H9 (cell line): ENCODE results near the gene SNAPC2. TPM values are rescaled to one million over a fixed set of nuclear protein-coding genes. Genes with fewer than 3 reads are reported as not detected.
A peak's percentile ranks its signal among the peaks of the same experiment; 100 is the strongest.

ENCODE experiments used
- DNase-seq: peaks from one replicate; pipeline ENCODE4 v3.0.0-alpha.2; 2017
- H2AFZ ChIP-seq: one replicate; pipeline ENCODE4 v1.6.1; 2013; ENCODE audit warnings: mild to moderate bottlenecking, low read length, control low read depth, moderate library complexity
- H2AK5ac ChIP-seq: 2 replicates; pipeline ENCODE4 v1.6.1; 2013; ENCODE audit warnings: low read length, control low read depth, mixed read lengths; ENCODE audit not compliant: insufficient read length
- H2BK120ac ChIP-seq: one replicate; pipeline ENCODE4 v1.6.1; 2013; ENCODE audit warnings: low read depth, mild to moderate bottlenecking, low read length, control low read depth, inconsistent platforms; ENCODE audit not compliant: poor library complexity, severe bottlenecking
- H2BK12ac ChIP-seq: 2 replicates; pipeline ENCODE4 v1.6.1; 2013; ENCODE audit warnings: low read length, control low read depth, mixed read lengths, low read depth; ENCODE audit not compliant: insufficient read length
- H2BK15ac ChIP-seq: 2 replicates; pipeline ENCODE4 v1.6.1; 2013; ENCODE audit warnings: low read depth, low read length, control low read depth
- H2BK20ac ChIP-seq: one replicate; pipeline ENCODE4 v1.6.1; 2013; ENCODE audit warnings: low read depth, mild to moderate bottlenecking, low read length, control low read depth, inconsistent platforms; ENCODE audit not compliant: poor library complexity, severe bottlenecking
- H2BK5ac ChIP-seq: 2 replicates; pipeline ENCODE4 v1.6.1; 2013; ENCODE audit warnings: low read length, control low read depth, mixed read lengths; ENCODE audit not compliant: insufficient read length
- H3K14ac ChIP-seq: 2 replicates; pipeline ENCODE4 v1.6.1; 2013; ENCODE audit warnings: low read length, control low read depth; ENCODE audit not compliant: insufficient read depth
- H3K18ac ChIP-seq: 2 replicates; pipeline ENCODE4 v1.6.1; 2013; ENCODE audit warnings: low read depth, mild to moderate bottlenecking, mixed read lengths, low read length, control low read depth; ENCODE audit not compliant: insufficient read length
- H3K23ac ChIP-seq: 2 replicates; pipeline ENCODE4 v1.6.1; 2013; ENCODE audit warnings: low read length, control low read depth, mixed read lengths, low read depth; ENCODE audit not compliant: insufficient read length
- H3K23me2 ChIP-seq: 2 replicates; pipeline ENCODE4 v1.6.1; 2013; ENCODE audit warnings: low read depth, mild to moderate bottlenecking, mixed read lengths, low read length, control low read depth; ENCODE audit not compliant: insufficient read length, poor library complexity, severe bottlenecking
- H3K27ac ChIP-seq: 2 replicates; pipeline ENCODE4 v1.5.1; 2013; ENCODE audit warnings: low read length, control low read depth, mixed read lengths, low read depth; ENCODE audit not compliant: insufficient read length
- H3K27me3 ChIP-seq: 2 replicates; pipeline ENCODE4 v1.6.1; 2013; ENCODE audit warnings: low read length, control low read depth, inconsistent platforms; ENCODE audit not compliant: insufficient read depth
- H3K4ac ChIP-seq: 2 replicates; pipeline ENCODE4 v1.6.1; 2013; ENCODE audit warnings: low read depth, mild to moderate bottlenecking, control low read depth, inconsistent platforms, low read length, moderate library complexity
- H3K4me1 ChIP-seq: 2 replicates; pipeline ENCODE4 v1.6.1; 2013; ENCODE audit warnings: low read length, control low read depth, inconsistent platforms; ENCODE audit not compliant: insufficient read depth
- H3K4me2 ChIP-seq: 2 replicates; pipeline ENCODE4 v1.6.1; 2013; ENCODE audit warnings: low read length, control low read depth, mixed read lengths; ENCODE audit not compliant: insufficient read length, insufficient read depth
- H3K56ac ChIP-seq: 2 replicates; pipeline ENCODE4 v1.6.1; 2013; ENCODE audit warnings: low read depth, mild to moderate bottlenecking, mixed read lengths, low read length, control low read depth; ENCODE audit not compliant: insufficient read length
- H3K79me1 ChIP-seq: 2 replicates; pipeline ENCODE4 v1.6.1; 2013; ENCODE audit warnings: low read depth, mild to moderate bottlenecking, moderate library complexity, low read length, control low read depth, inconsistent platforms; ENCODE audit not compliant: insufficient read depth, poor library complexity, severe bottlenecking
- H3K79me2 ChIP-seq: 2 replicates; pipeline ENCODE4 v1.6.1; 2013; ENCODE audit warnings: low read length, control low read depth, inconsistent platforms; ENCODE audit not compliant: insufficient read depth
- H3K9ac ChIP-seq: 2 replicates; pipeline ENCODE4 v1.6.1; 2013; ENCODE audit warnings: low read length, control low read depth, mixed read lengths; ENCODE audit not compliant: insufficient read length; ENCODE audit errors: extremely low read depth
- H3K9me3 ChIP-seq: one replicate; pipeline ENCODE4 v1.6.1; 2013; ENCODE audit warnings: low read depth, low read length, inconsistent platforms; ENCODE audit not compliant: control insufficient read depth
- H3T11ph ChIP-seq: one replicate; pipeline ENCODE4 v1.6.1; 2013; ENCODE audit warnings: mild to moderate bottlenecking, low read length, control low read depth, inconsistent platforms
- H4K20me1 ChIP-seq: one replicate; pipeline ENCODE4 v1.6.1; 2013; ENCODE audit not compliant: control insufficient read depth, insufficient read length, insufficient read depth
- H4K5ac ChIP-seq: 2 replicates; pipeline ENCODE4 v1.6.1; 2013; ENCODE audit warnings: low read depth, mild to moderate bottlenecking, mixed read lengths, low read length, control low read depth; ENCODE audit not compliant: insufficient read length
- H4K8ac ChIP-seq: replicated peaks from 2 replicates; pipeline ENCODE4 v1.6.1; 2013; ENCODE audit warnings: low read length, control low read depth, mixed read lengths, low read depth; ENCODE audit not compliant: insufficient read length
- H4K91ac ChIP-seq: 2 replicates; pipeline ENCODE4 v1.6.1; 2013; ENCODE audit warnings: low read depth, mild to moderate bottlenecking, moderate library complexity, mixed read lengths, low read length, control low read depth; ENCODE audit not compliant: insufficient read length
- H3K27ac Mint-ChIP-seq, 3 experiments: 2 replicates in 2 of 3; 3 replicates in 1 of 3; pipeline ENCODE4 v1.8.0; 2020 to 2021; ENCODE audit warnings: mixed read lengths in 3 of 3, mild to moderate bottlenecking in 1 of 3, moderate library complexity in 1 of 3
- H3K27me3 Mint-ChIP-seq: 2 replicates; pipeline ENCODE4 v1.8.0; 2021; ENCODE audit warnings: low read depth, mild to moderate bottlenecking, moderate library complexity, mixed read lengths
- H3K36me3 Mint-ChIP-seq, 3 experiments: 2 replicates in 2 of 3; 3 replicates in 1 of 3; pipeline ENCODE4 v1.8.0; 2020 to 2021; ENCODE audit warnings: low read depth in 3 of 3, mixed read lengths in 3 of 3; ENCODE audit not compliant: insufficient read depth in 1 of 3
- H3K4me1 Mint-ChIP-seq, 2 experiments: 2 replicates each; pipeline ENCODE4 v1.8.0; 2020; ENCODE audit warnings: mixed read lengths in 2 of 2
- H3K4me3 Mint-ChIP-seq, 2 experiments: 2 replicates in 1 of 2; 3 replicates in 1 of 2; pipeline ENCODE4 v1.8.0; 2020 to 2021; ENCODE audit warnings: mild to moderate bottlenecking in 2 of 2, mixed read lengths in 2 of 2, moderate library complexity in 1 of 2
- H3K9me3 Mint-ChIP-seq, 2 experiments: 2 replicates in 1 of 2; 3 replicates in 1 of 2; pipeline ENCODE4 v1.8.0; 2020; ENCODE audit warnings: mild to moderate bottlenecking in 2 of 2, mixed read lengths in 2 of 2, moderate library complexity in 1 of 2
- WGBS: extraction: QIAGEN DNeasy Blood & Tissue Kit; methylation state at CpG from one replicate; pipeline ENCODE4 v1.1.7; 2013; ENCODE audit warnings: missing lambda C conversion rate, low lambda C conversion rate, mixed read lengths; ENCODE audit not compliant: insufficient read length; ENCODE audit errors: extremely low coverage; 5-methylcytosine and 5-hydroxymethylcytosine counted together
- total RNA-seq: library from RNA; stranded (reverse); gene quantifications from 2 replicates; pipeline ENCODE4 v1.2.1, GENCODE V29; 2021
- TF ChIP-seq, protein P1 (sequence below): fragments of 200-600 bp; sonication (generic); conservative IDR thresholded peaks from 3 replicates; pipeline ENCODE4 v1.8.0; 2021; ENCODE audit warnings: antibody characterized with exemption, mild to moderate bottlenecking

SNAPC2 gene
- total RNA-seq, 1 experiment from 2014 or later = 17.8 TPM

DNA sequence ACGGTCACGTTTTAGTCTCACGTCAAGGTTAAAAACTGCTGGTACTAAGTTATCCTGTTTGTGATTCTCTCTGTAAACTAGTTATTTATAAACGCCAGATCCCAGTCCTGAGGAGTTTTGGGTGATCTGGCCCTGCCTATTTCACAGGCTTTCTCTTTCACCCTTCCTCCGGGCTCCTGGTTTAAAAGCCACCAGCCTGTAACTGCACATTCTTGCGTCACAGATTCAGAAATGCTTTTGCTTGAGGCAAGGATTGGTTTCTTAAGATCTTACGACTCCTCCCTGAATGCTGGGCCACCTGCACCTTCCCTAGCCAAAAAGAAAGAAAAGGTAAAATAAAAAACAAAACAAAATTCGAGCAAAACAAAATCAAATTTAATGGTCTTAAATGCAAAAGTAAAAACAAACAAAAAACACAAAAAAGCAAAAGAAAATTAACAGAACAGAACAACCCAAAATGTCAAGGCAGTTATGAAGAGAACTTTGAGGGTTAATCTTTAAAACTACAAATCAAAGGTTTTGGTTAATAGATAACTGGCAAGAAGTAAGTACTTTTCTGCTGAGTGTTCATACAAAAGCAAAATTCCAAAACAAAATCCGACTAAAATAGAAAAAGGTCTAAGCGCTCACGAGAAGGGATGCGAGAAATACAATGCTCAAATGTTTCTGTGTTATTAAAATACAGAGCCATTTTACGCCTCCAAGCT, 41.9 kb downstream of the SNAPC2 start:
- Histone ChIP-seq H2AK5ac (no peak overlapping the region), H2AFZ (no peak overlapping the region), H3K27me3 (no peaks in the 10 kb centered on the region), H4K20me1 (no peaks in the 10 kb centered on the region), H3K23ac (no peak overlapping the region), H4K8ac (no peak overlapping the region), H3K14ac (no peak overlapping the region), H3T11ph (no peak overlapping the region), H2BK120ac (no peak overlapping the region), H2BK15ac (no peak overlapping the region), H2BK12ac (no peak overlapping the region), H3K9ac (no peak overlapping the region), H4K91ac (no peak overlapping the region), H3K18ac (no peak overlapping the region), H3K79me1 (no peaks in the 10 kb centered on the region), H3K4me1 (no peaks in the 10 kb centered on the region), H3K56ac (no peak overlapping the region), H4K5ac (no peak overlapping the region), H3K4ac (no peak overlapping the region), H3K79me2 (no peaks in the 10 kb centered on the region), H3K4me2 (no peak overlapping the region), H2BK5ac (no peak overlapping the region), H2BK20ac (no peak overlapping the region), H3K27ac (no peak overlapping the region), H3K23me2 (no peaks in the 10 kb centered on the region), H3K9me3 (no peaks in the 10 kb centered on the region)
- TF ChIP-seq, protein P1, sequence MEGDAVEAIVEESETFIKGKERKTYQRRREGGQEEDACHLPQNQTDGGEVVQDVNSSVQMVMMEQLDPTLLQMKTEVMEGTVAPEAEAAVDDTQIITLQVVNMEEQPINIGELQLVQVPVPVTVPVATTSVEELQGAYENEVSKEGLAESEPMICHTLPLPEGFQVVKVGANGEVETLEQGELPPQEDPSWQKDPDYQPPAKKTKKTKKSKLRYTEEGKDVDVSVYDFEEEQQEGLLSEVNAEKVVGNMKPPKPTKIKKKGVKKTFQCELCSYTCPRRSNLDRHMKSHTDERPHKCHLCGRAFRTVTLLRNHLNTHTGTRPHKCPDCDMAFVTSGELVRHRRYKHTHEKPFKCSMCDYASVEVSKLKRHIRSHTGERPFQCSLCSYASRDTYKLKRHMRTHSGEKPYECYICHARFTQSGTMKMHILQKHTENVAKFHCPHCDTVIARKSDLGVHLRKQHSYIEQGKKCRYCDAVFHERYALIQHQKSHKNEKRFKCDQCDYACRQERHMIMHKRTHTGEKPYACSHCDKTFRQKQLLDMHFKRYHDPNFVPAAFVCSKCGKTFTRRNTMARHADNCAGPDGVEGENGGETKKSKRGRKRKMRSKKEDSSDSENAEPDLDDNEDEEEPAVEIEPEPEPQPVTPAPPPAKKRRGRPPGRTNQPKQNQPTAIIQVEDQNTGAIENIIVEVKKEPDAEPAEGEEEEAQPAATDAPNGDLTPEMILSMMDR = no peak
- Mint-ChIP-seq H3K36me3 (peaks cover 23 to 62% (median 58%) of the 10 kb centered on the region in 3 experiments), H3K4me3 (no peak overlapping the region; a peak in 1 of 5 replicates), H3K4me1 (peaks cover 0 to 2% of the 10 kb centered on the region in 2 experiments; a peak in 1 of 4 replicates), H3K27me3 (no peaks in the 10 kb centered on the region), H3K27ac (peak overlapping the region in 1 of 3 experiments; percentile 63; a peak in 1 of 7 replicates), H3K9me3 (no peaks in the 10 kb centered on the region; a peak in 1 of 5 replicates)
- WGBS = no CpG with 5 or more reads among the region's 13 CpGs
- no peak for DNase-seq
